Type B pancreatic cell (in vitro differentiated cells): ENCODE measurements around the gene ACOX2. TPM values are rescaled to one million over a fixed set of nuclear protein-coding genes. Genes with fewer than 3 reads are reported as not detected.

Experiments
- DNase-seq: peaks from one replicate; pipeline ENCODE4 v3.0.0; 2021; ENCODE audit warnings: mixed read lengths; ENCODE audit not compliant: unreplicated experiment; ENCODE audit errors: extremely low spot score
- H3K27ac Mint-ChIP-seq: 2 replicates; pipeline ENCODE4 v1.8.0; 2021; ENCODE audit warnings: mild to moderate bottlenecking, mixed read lengths
- H3K27me3 Mint-ChIP-seq: 2 replicates; pipeline ENCODE4 v1.8.0; 2021; ENCODE audit warnings: mixed read lengths
- H3K36me3 Mint-ChIP-seq: 2 replicates; pipeline ENCODE4 v1.8.0; 2021; ENCODE audit warnings: mixed read lengths
- H3K4me1 Mint-ChIP-seq: one replicate; pipeline ENCODE4 v1.8.0; 2021; ENCODE audit warnings: mixed read lengths; ENCODE audit not compliant: unreplicated experiment
- H3K4me3 Mint-ChIP-seq: 2 replicates; pipeline ENCODE4 v1.8.0; 2021; ENCODE audit warnings: mild to moderate bottlenecking, mixed read lengths
- H3K9me3 Mint-ChIP-seq: 2 replicates; pipeline ENCODE4 v1.8.0; 2021; ENCODE audit warnings: mixed read lengths
- CTCF ChIP-seq: fragments of 200-600 bp; sonication (generic); conservative IDR thresholded peaks from 2 replicates; pipeline ENCODE4 v1.5.0; 2021; ENCODE audit warnings: antibody characterized with exemption, mild to moderate bottlenecking
- total RNA-seq: library from RNA; stranded (reverse); gene quantifications from 2 replicates; pipeline ENCODE4 v1.2.1, GENCODE V29; 2021; ENCODE audit warnings: low replicate concordance

ACOX2 gene
- total RNA-seq, 1 donor from 2014 or later = 5.6 TPM

DNA sequence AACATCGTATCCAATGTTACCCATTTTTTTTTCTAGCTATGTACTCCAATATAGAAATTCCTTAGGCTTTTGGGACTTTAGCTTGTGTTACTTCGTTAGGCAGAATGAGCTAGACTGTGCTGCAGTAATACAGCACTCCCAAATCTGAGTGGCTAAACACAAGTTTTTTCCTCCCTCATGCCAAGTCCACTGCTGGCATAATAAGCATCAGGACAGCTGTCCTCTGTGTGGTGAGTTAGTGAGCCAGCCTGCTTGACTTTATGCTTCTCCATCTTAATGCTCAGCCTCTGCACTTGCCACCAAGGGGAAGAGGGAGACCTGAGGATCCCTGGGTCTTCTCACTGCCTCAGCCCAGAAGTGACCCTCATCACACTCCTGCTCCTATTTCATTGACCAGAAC, 18.2 kb upstream of the ACOX2 start:
- peaks cover 5% of the 10 kb centered on the region for H3K9me3 Mint-ChIP-seq

GRCh38 chr3:58553003-58553402, 16.0 kb upstream of the ACOX2 start:
- no peak for DNase-seq
- H3K9me3 Mint-ChIP-seq = peaks cover 5% of the 10 kb centered on the region
- peaks cover 15% of the 10 kb centered on the region for H3K4me1 Mint-ChIP-seq

More for the DNA sequence above, 18.2 kb upstream of the ACOX2 start:
- DNase-seq = peak; percentile 16
- H3K4me1 Mint-ChIP-seq = peaks cover 15% of the 10 kb centered on the region
- H3K4me3 Mint-ChIP-seq = no peak overlapping the region
- no peak for TF ChIP-seq CTCF
- H3K36me3 Mint-ChIP-seq = peaks cover 4% of the 10 kb centered on the region
- no peak overlapping the region for H3K27ac Mint-ChIP-seq
- no peaks in the 10 kb centered on the region for H3K27me3 Mint-ChIP-seq

GRCh38 chr3:58551636-58552180, 14.7 kb upstream of the ACOX2 start:
- H3K4me1 Mint-ChIP-seq = peaks cover 3% of the 10 kb centered on the region
- H3K36me3 Mint-ChIP-seq = peaks cover 4% of the 10 kb centered on the region
- no peak overlapping the region for H3K27ac Mint-ChIP-seq
- DNase-seq = no peak
- no peak overlapping the region for H3K4me3 Mint-ChIP-seq
- H3K9me3 Mint-ChIP-seq = peaks cover 5% of the 10 kb centered on the region
- no peaks in the 10 kb centered on the region for H3K27me3 Mint-ChIP-seq
- no peak for TF ChIP-seq CTCF

More at GRCh38 chr3:58553003-58553402, 16.0 kb upstream of the ACOX2 start:
- Mint-ChIP-seq H3K27ac (no peak overlapping the region), H3K4me3 (no peak overlapping the region), H3K27me3 (no peaks in the 10 kb centered on the region), H3K36me3 (peaks cover 4% of the 10 kb centered on the region)
- no peak for TF ChIP-seq CTCF

- Mint-ChIP-seq H3K36me3 (no peaks in the 10 kb centered on the region), H3K27me3 (peaks cover 3% of the 10 kb centered on the region), H3K4me1 (no peaks in the 10 kb centered on the region), H3K27ac (no peak overlapping the region), H3K9me3 (no peaks in the 10 kb centered on the region), H3K4me3 (no peak overlapping the region)
- DNase-seq = no peak
- TF ChIP-seq CTCF = no peak
Measured at GRCh38 chr3:58544541-58544940, 7.6 kb upstream of the ACOX2 start.

- H3K27ac Mint-ChIP-seq = no peak overlapping the region
- H3K4me1 Mint-ChIP-seq = peaks cover 20% of the 10 kb centered on the region
- peaks cover 3% of the 10 kb centered on the region for H3K27me3 Mint-ChIP-seq
- DNase-seq = peak; percentile 36
- no peaks in the 10 kb centered on the region for H3K36me3 Mint-ChIP-seq
- H3K4me3 Mint-ChIP-seq = no peak overlapping the region
- no peaks in the 10 kb centered on the region for H3K9me3 Mint-ChIP-seq
- no peak for TF ChIP-seq CTCF
Measured at GRCh38 chr3:58540176-58540858, 3.3 kb upstream of the ACOX2 start.
